GM19035 (cell line): ENCODE measurements around the gene FRAT2.
"Not testable (repeated sequence)": the region's sequence is repeated elsewhere in the genome, so short reads cannot be mapped to it uniquely, and the experiment has no call there.

Experiments
- ATAC-seq: cut with Tn5 transposase; IDR thresholded peaks from one replicate; pipeline ENCODE4 v1.9.1; 2021; ENCODE audit not compliant: unreplicated experiment

The FRAT2 gene

GRCh38 chr10:97292097-97292861, 42.2 kb downstream of the FRAT2 start, which contains the start of gene ARHGAP19:
Gene ARHGAP19 (minus strand): TSS chr10:97292637. CDS start chr10:97292627, 10 bp downstream.
- ATAC-seq, result peak; percentile 97

GRCh38 chr10:97291357-97292096, 43.0 kb downstream of the FRAT2 start:
- ATAC-seq, result no peak

- not testable (repeated sequence) for ATAC-seq
Measured at GRCh38 chr10:97290576-97291356, 43.8 kb downstream of the FRAT2 start.

- not testable (repeated sequence) for ATAC-seq
Measured at GRCh38 chr10:97290076-97290475, 44.5 kb downstream of the FRAT2 start.
